Keratinocyte (primary cell): ENCODE data around the gene CMSS1.

Experiments used
- EZH2 ChIP-seq: IDR thresholded peaks from one replicate; pipeline ENCODE4 v1.6.1; 2012; ENCODE audit warnings: inconsistent platforms, mild to moderate bottlenecking, low read length, moderate library complexity
- TF ChIP-seq, protein P1 (sequence below), 3 experiments: IDR thresholded peaks in 1 of 3; conservative IDR thresholded peaks in 1 of 3; optimal IDR thresholded peaks in 1 of 3; 2 replicates in 2 of 3; 3 replicates in 1 of 3; pipeline versions ENCODE3 to v1.5.1; 2011; ENCODE audit warnings: low read length in 3 of 3, mild to moderate bottlenecking in 3 of 3, moderate library complexity in 2 of 3, control low read depth in 1 of 3, inconsistent platforms in 1 of 3; ENCODE audit not compliant: insufficient read depth in 2 of 3; ENCODE audit errors: extremely low read depth in 1 of 3

DNA sequence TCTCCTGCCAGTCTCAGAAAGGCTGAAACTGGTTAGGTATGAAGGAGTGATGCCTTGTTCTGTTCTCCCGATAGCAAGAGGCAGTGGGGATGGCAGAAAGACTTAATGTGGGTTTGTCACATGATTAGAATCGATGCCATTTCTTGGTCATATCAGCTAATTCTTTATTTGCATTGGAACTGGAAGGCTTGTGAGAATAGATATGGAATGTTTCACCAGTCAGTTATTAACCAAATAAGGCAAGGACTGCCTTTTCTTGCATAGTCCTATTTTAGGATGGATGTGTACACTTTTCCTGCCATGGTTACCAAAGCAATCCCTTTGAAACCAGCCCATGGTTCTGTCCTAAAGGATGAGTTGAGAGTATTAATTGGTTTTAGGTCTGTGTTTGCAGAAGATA, 262.9 kb downstream of the CMSS1 start:
- TF ChIP-seq, protein P1, sequence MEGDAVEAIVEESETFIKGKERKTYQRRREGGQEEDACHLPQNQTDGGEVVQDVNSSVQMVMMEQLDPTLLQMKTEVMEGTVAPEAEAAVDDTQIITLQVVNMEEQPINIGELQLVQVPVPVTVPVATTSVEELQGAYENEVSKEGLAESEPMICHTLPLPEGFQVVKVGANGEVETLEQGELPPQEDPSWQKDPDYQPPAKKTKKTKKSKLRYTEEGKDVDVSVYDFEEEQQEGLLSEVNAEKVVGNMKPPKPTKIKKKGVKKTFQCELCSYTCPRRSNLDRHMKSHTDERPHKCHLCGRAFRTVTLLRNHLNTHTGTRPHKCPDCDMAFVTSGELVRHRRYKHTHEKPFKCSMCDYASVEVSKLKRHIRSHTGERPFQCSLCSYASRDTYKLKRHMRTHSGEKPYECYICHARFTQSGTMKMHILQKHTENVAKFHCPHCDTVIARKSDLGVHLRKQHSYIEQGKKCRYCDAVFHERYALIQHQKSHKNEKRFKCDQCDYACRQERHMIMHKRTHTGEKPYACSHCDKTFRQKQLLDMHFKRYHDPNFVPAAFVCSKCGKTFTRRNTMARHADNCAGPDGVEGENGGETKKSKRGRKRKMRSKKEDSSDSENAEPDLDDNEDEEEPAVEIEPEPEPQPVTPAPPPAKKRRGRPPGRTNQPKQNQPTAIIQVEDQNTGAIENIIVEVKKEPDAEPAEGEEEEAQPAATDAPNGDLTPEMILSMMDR (optimal IDR thresholded peaks at IDR 0.05 in 1 of 3, IDR thresholded peaks at IDR 0.05 in 1 of 3, conservative IDR thresholded peaks at IDR 0.05 in 1 of 3; ENCODE audit: extremely low read depth in 1 of 3, insufficient read depth in 2 of 3, low read length in 3 of 3), result no peak
- no peak for TF ChIP-seq EZH2
